Measurements from ENCODE around the gene CUTA.

The CUTA gene

GRCh38 chr6:33392979-33393378 lies 24.9 kb downstream of the CUTA start:
- H3K36me3 Mint-ChIP-seq (ENCODE audit: low read depth) = peaks cover 27% of the 10 kb centered on the region
- H3K9me3 Mint-ChIP-seq = peaks cover 4% of the 10 kb centered on the region
- H3K4me3 Mint-ChIP-seq = peak overlapping the region; percentile 91
- DNase-seq = no peak
- H3K27ac Mint-ChIP-seq = peak overlapping the region; percentile 80
- no peak for TF ChIP-seq CTCF (IDR thresholded peaks at IDR 0.05)
- no peaks in the 10 kb centered on the region for H3K27me3 Mint-ChIP-seq (ENCODE audit: low read depth, poor library complexity)
- H3K4me1 Mint-ChIP-seq = peaks cover 57% of the 10 kb centered on the region

- Mint-ChIP-seq H3K4me1 (peaks cover 55% of the 10 kb centered on the region), H3K9me3 (peaks cover 4% of the 10 kb centered on the region), H3K27ac (peak overlapping the region; percentile 80), H3K36me3 (ENCODE audit: low read depth) (peaks cover 23% of the 10 kb centered on the region), H3K27me3 (ENCODE audit: low read depth, poor library complexity) (no peaks in the 10 kb centered on the region), H3K4me3 (peak overlapping the region; percentile 91)
- DNase-seq = no peak
- TF ChIP-seq CTCF (IDR thresholded peaks at IDR 0.05) = no peak
Observed at GRCh38 chr6:33392595-33392948, 25.3 kb downstream of the CUTA start.

- Mint-ChIP-seq H3K27ac (peak overlapping the region; percentile 80), H3K4me3 (peak overlapping the region; percentile 91), H3K4me1 (peaks cover 52% of the 10 kb centered on the region), H3K27me3 (ENCODE audit: low read depth, poor library complexity) (no peaks in the 10 kb centered on the region), H3K9me3 (peaks cover 4% of the 10 kb centered on the region), H3K36me3 (ENCODE audit: low read depth) (peaks cover 20% of the 10 kb centered on the region)
- DNase-seq = no peak
- no peak for TF ChIP-seq CTCF (IDR thresholded peaks at IDR 0.05)
Observed at GRCh38 chr6:33391922-33392594, 25.8 kb downstream of the CUTA start.

GRCh38 chr6:33391278-33391921 lies 26.5 kb downstream of the CUTA start, which contains the start of gene KIFC1:
Gene KIFC1, plus strand, starts transcription at chr6:33391823. Its CDS starts 163 bp downstream, at chr6:33391986.
- no peaks in the 10 kb centered on the region for H3K27me3 Mint-ChIP-seq (ENCODE audit: low read depth, poor library complexity)
- peak within 1 kb of the TSS; percentile 91 for H3K4me3 Mint-ChIP-seq
- TF ChIP-seq CTCF (IDR thresholded peaks at IDR 0.05) = peak; percentile 95

GRCh38 chr6:33390767-33391277 lies 27.1 kb downstream of the CUTA start:
- DNase-seq = no peak
- Mint-ChIP-seq H3K9me3 (peaks cover 4% of the 10 kb centered on the region), H3K4me3 (peak overlapping the region; percentile 91), H3K4me1 (peaks cover 51% of the 10 kb centered on the region), H3K36me3 (ENCODE audit: low read depth) (peaks cover 16% of the 10 kb centered on the region), H3K27me3 (ENCODE audit: low read depth, poor library complexity) (no peaks in the 10 kb centered on the region), H3K27ac (peak overlapping the region; percentile 95)
- TF ChIP-seq CTCF (IDR thresholded peaks at IDR 0.05) = no peak

More at GRCh38 chr6:33391278-33391921, 26.5 kb downstream of the CUTA start, which contains the start of gene KIFC1:
- peaks cover 20% of the 10 kb centered on the region for H3K36me3 Mint-ChIP-seq (ENCODE audit: low read depth)
- peaks cover 56% of the 10 kb centered on the region for H3K4me1 Mint-ChIP-seq
- peak within 1 kb of the TSS; percentile 95 for H3K27ac Mint-ChIP-seq
- DNase-seq = peak; percentile 99
- peaks cover 4% of the 10 kb centered on the region for H3K9me3 Mint-ChIP-seq
